Endothelial cell of coronary artery (primary cell): ENCODE measurements around the gene TECPR2. TPM values are rescaled to one million over a fixed set of nuclear protein-coding genes. Genes with fewer than 3 reads are reported as not detected.

Source experiments
- total RNA-seq: library from RNA; depleted of rRNA; stranded (reverse); fragments of >200 nt; gene quantifications from 2 replicates; pipeline ENCODE4 v1.2.3, GENCODE V29; 2014

The TECPR2 gene
- total RNA-seq, result 9.5 and 11.5 TPM in 2 replicates

GRCh38 chr14:102362545-102363181 is at the start of gene TECPR2, which contains the start of gene CINP:
TSS of gene TECPR2 (plus strand) at chr14:102362941. CDS start at chr14:102376722, 13,781 bp downstream.
TSS of gene CINP (minus strand) at chr14:102362890. CDS start at chr14:102362851, 39 bp downstream.

GRCh38 chr14:102319351-102320032 is 43.2 kb upstream of the TECPR2 start, which contains the start of gene ZNF839:
TSS of gene ZNF839 (plus strand) at chr14:102319746. CDS start at chr14:102319766, 20 bp downstream.

GRCh38 chr14:102509746-102510615 is 147.2 kb downstream of the TECPR2 start, which contains the start of gene ANKRD9:
TSS of gene ANKRD9 (minus strand) at chr14:102509776. CDS start at chr14:102507889, 1,887 bp downstream.

Other genes with a start within 250 kb of the TECPR2 start
- 13.6 and 15.8 TPM in 2 replicates for gene WDR20, start 223.0 kb upstream of the TECPR2 start, total RNA-seq
- 2.6 and 10.1 TPM in 2 replicates for gene MOK, start 57.8 kb upstream of the TECPR2 start, total RNA-seq
- gene ZNF839, start 43.2 kb upstream of the TECPR2 start, total RNA-seq, result 6.7 and 7.7 TPM in 2 replicates
- gene CINP, start 51 bp upstream of the TECPR2 start, total RNA-seq, result 46.2 and 47.7 TPM in 2 replicates
- gene ANKRD9, start 146.8 kb downstream of the TECPR2 start, total RNA-seq, result 8.0 and 13.7 TPM in 2 replicates
- gene RCOR1, start 229.7 kb downstream of the TECPR2 start, total RNA-seq, result 11.2 and 13.5 TPM in 2 replicates